Measurements from ENCODE around the gene ZDHHC7.
"Not testable (repeated sequence)": the region's sequence is repeated elsewhere in the genome, so short reads cannot be mapped to it uniquely, and the experiment has no call there.

ZDHHC7 gene

GRCh38 chr16:85010931-85011845 is at the start of gene ZDHHC7:
TSS of gene ZDHHC7 (minus strand) at chr16:85011535. CDS start at chr16:84990618, 20,917 bp downstream.
- DNase-seq (ENCODE audit: low spot score) = peak; percentile 89

DNA sequence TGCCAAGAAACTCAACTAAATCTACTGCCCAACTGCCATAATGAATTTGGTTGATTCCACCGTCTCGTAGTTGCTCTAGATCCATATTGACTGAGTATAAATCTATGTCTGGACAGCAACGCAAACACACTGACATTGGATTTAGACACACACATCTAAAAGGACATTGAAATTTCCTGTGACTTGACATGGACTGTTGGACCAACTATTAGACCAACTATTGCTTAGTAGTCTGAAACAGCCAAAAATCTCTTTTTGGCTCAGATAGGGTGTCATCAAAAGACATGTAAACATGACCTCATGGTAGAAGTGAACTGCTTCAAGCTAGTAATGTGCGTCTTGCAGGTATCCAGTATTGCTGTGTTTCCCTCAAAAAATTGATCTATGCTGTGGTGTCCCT is 47.6 kb upstream of the ZDHHC7 start:
- no peak for DNase-seq (ENCODE audit: low spot score)

DNA sequence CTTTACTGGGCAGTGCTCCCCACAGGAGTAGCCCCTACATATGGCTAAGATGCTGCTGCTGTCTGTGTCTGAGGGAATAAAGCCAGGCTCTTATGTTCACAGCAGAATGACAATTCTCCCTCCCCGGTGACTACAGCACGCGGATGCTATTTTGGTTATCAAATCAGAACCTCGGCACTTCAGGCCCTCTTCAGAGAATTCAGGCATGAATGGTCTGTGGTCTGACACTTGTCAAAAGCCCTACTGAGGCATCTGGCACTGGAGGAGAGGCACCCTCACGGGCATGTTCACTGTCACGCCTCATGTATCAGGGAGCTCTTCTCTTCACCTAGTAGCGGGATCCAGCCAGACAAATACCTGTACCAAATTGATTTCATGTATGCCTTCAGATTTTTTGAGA is 46.6 kb upstream of the ZDHHC7 start:
- DNase-seq (ENCODE audit: low spot score) = no peak

GRCh38 chr16:85057212-85057889 is 46.0 kb upstream of the ZDHHC7 start:
- DNase-seq (ENCODE audit: low spot score) = no peak

DNA sequence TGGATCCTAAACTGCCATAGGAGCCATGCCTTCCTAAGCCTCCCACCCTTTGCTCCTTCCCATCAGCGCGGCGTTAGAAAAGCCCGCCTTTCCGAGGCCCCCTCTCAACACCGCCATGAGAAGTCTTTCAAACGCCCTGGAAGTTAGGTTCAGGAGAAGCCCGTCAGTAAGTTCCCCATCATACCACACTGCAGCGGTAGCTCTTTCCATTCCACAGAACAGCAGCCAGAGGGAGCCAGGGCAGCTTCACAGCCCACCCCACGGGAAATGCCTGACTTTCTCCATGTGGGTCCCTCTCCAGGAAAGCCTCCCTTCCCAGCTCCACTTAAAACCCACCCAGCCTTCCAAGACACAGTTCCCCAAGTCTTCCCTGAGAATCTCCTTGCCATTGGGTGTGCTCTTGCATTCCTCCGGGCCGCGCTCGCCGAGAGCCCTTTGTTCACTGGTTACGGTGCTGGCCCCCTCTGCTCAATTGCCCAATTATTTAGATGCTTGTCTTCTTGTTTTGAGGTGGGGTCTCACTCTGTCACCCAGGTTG is 44.9 kb upstream of the ZDHHC7 start:
- DNase-seq (ENCODE audit: low spot score) = no peak

GRCh38 chr16:85055493-85056210 is 44.3 kb upstream of the ZDHHC7 start:
- DNase-seq (ENCODE audit: low spot score) = peak; percentile 87

DNA sequence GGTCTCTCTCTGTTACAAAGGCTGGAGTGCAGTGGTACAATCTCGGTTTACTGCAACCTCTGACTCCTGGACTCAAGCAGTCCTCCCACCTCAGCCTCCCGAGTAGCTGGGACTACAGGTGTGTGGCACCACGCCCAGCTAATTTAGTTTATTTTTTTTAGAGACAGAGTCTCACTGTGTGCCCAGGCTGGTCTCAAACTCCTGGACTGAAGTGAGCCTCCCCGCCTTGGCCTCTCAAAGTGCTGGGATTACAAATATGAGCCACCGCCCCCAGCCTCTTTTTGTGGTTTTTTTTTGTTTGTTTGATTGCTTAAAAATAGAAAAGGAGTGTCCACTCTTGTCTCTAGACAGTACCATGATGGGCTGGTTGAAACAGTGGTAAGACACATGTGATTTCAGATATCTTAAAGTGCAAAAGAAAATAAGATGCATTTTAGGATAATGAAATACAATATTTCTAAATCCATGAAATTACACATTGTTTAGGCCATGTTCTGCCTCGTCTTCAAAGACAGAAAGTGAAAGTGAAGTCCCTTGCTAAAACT is 43.7 kb upstream of the ZDHHC7 start:
- no peak for DNase-seq (ENCODE audit: low spot score)

DNA sequence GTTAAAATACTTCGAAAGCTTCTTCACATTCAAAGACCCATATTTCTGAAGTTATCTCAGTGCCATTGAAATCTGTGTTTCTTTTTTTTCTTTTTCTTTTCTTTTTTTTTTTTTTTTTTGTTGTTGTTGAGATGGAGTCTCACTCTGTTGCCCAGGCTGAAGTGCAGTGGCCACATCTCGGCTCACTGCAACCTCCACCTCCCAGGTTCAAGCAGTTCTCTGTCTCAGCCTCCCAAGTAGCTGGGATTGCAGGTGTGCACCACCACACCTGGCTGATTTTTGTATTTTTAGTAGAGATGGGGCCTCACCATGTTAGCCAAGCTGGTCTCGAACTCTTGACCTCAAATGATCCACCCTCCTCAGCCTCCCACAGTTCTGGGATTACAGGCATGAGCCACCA is 43.0 kb upstream of the ZDHHC7 start:
- not testable (repeated sequence) for DNase-seq (ENCODE audit: low spot score)

DNA sequence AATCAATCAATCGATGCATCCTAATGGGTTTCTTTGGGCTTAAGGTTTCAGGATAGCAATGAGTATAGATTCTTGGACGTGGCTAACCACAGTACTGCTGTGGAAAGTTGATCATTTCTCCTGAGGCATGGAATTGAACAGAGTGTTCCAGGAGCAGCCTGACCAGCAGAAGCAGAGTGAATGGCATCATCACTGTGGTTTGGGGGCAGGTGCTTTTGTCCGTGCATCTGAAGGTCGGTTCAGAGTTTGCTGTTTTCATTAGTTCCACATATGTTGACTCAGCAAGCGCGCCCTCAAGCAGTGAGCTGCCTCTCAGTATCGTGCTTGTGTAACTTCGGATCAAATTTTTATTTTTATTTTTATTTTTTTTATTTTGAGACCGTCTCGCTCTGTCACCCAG is 41.2 kb upstream of the ZDHHC7 start:
- DNase-seq (ENCODE audit: low spot score) = no peak

DNA sequence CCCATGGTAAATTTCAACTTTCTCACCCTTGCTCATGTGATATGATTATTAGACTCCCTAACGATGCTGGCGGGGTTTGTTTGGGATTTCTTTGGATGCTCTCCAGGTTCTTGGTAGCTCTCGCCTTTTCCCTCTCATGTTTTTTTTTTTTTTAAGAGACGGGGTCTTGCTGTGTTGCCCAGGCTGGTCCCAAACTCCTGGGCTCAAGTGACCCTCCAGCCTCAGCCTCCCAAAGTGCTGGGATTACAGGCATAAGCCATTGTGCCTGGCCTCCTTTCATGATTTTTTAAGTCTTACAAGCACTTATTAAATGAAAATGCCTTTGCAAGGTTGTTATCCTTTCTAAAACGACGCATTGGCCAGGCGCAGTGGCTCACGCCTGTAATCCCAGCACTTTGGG is 40.3 kb upstream of the ZDHHC7 start:
- DNase-seq (ENCODE audit: low spot score) = no peak

DNA sequence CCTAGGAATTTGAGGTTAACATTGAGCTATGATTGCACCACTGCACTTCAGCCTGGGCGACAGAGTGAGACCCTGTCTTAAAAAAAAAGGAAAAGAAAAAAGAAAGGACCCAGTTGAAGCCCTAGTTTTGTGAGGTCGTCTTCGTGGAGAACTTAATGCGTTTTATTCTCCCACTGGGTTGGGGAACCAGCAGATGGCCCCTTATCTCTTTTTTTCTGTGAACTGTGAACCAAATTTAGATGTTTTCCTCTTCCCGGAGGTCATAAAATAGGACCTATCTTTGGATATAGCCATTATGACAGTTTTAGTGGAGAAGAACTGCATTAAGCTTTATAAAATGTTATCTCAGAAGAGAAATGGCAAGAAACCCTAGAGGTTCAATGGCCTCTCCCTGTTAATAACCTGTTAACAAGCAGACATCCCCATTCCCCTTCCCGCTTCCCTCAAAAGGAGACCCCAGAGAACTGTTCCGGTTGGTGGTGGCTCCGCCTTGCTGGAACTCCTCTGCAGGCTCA is 39.8 kb upstream of the ZDHHC7 start:
- DNase-seq (ENCODE audit: low spot score) = no peak

DNA sequence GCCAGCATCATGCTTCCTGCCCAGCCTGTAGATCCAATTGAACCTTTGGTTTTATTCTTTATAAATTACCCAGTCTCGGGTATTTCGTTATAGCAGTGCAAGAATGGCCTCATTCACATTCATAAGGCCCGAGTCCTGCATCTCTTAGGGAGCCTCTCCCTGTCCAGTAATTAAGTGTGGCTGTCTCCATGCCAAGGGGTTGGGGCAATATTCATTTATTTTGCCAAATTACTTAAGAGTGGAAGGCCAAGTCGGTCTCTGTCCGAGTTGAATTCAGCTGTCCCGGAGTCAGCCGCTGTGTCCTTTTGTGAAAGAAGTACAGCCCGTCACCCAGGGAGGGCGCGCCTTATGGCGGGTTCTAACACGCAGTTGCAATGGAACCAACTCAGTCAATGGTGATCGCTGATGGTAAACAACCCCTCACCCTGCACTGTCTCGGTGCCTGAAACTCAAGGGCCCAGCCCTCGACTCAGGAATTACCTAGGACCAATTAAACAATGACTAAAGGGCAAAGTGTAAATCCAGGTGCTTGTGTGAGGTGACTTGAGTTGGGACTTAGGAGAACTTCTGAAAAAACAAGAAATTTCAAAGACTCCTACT is 38.5 kb upstream of the ZDHHC7 start:
- DNase-seq (ENCODE audit: low spot score) = no peak

DNA sequence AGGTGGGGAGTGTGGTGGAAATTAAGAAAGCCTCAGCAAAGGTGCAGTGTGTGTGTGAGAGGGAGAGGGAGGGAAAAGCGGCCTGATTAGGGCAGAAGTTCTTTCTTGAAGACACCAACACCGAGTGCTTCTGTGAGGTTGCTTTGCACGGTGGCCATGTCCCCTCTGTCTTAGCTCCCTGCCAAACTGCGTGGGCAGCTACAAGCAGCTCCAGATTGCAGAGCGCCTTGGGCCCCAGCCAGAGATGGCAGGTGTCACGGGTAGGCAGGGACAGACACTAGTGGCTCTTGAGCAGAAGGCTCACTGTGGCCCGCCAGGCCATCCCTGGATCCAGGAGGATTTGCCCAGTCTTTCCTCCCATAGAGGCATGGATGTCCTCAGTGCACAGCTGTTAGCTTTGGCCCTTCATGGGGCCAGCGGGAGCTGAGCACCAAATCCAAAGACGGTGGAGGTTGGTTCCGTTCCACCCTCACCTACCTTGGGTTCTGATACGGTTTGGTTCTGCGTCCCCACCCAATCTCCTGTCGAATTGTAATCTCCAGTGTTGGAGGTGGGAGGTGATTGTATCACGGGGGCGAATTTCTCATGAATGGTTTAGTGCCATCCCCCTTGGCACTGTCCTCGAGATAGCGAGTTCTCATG is 37.7 kb upstream of the ZDHHC7 start:
- DNase-seq (ENCODE audit: low spot score) = no peak

DNA sequence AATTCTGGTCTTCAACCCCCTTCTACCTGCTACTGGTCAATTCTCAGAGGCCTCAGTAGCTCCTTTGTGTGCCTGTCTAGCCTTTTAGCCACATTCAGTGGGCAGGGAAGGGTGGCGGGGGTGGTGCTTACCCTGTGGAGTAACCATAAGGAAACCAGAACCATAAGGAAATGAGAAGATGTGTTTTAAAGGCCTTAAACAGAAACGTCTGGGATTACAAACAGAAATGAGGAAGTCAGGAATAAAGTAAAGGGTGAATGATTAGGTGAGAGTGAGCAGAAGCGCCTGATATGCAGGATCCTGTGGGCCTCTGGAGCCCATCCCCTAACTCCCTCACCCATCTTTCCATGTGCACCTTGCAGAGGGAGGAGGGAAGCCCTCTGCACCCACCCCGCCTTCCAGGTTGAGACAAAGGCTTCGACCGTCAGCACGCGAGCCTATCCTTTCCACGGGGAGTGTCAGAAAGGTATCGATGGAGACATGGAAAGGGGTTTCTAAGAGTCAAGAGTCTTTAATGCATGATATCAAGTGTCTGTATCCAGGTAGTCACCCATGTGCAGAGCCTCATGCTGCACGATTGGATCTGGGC is 36.6 kb upstream of the ZDHHC7 start:
- DNase-seq (ENCODE audit: low spot score) = no peak

GRCh38 chr16:85046931-85047866 is 35.9 kb upstream of the ZDHHC7 start:
- no peak for DNase-seq (ENCODE audit: low spot score)

GRCh38 chr16:85046472-85046916 is 35.2 kb upstream of the ZDHHC7 start:
- no peak for DNase-seq (ENCODE audit: low spot score)

DNA sequence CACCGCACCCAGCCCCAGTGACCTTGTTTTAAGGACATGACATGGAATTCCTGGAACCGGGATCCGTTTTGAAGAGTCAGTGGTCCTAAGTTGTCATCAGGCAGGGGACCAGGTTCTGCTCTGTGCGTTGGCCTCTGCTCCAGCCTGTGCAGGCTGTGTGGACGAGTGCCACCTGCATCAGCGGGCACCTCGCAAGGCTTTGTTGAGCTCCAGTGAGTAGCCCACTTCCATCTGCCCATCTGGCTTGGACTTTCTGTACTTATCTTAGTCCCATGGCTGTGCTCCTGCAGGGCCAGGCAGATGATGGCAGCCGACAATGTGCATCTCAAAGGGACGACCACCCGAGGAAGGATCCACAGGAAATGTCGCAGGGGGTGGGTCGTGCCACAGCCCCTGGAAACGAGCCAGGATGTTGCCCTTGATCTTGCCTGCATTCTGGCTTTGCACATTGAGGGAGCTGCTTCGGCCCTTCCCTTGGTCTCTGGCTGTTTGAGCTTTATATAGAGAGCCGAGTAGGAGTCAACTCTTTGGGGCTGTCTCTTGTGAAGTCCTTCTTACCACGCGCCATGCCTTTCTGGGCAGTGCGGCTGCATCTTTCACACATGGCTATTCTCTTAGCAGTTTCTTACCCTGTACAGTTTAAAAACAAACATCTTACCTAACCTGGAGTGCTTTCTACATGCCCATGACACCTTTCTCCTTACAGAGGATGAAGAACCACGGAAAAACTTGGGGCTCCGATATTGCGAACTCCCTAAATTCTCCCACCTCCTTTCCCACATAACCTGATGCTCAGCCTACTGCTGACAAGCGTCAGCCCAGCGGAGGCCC is 34.5 kb upstream of the ZDHHC7 start:
- DNase-seq (ENCODE audit: low spot score) = no peak

- no peak for DNase-seq (ENCODE audit: low spot score)
Measured at GRCh38 chr16:85045077-85045476, 33.7 kb upstream of the ZDHHC7 start.
